Measurements from ENCODE around the gene ATP6V1C2. TPM values are rescaled to one million over a fixed set of nuclear protein-coding genes. Genes with fewer than 3 reads are reported as not detected.

Gene ATP6V1C2
- total and polyA plus RNA-seq, 4 donors: 0.13 to 2.5 (median 1.1) TPM

DNA sequence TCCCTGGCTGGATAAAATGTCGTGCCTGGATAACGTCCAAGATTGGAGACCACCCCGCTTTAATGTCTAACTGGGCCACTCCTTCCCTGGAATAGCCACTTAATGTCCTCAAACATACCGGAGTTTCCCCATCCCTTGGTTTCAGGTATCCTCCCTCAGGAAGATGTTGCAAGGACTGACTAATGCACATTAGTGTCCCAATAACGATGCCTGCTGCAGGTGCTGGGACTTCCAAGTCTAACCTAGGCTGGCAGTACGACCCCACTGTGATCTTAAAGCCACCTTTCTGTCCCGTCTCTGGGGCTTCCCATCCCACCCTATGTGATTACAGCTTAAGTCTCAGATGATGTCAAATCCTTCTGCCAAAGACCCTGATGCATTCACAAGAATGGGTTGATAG, 1.1 kb upstream of the ATP6V1C2 start:
- H3K4me3 ChIP-seq (ENCODE audit: low read length in 2 of 2): no peak overlapping the region
- ATAC-seq (ENCODE audit: low FRiP score) (no peak), DNase-seq (no peak)
- H3K4me1 ChIP-seq (ENCODE audit: control insufficient read depth in 1 of 2, insufficient read depth in 2 of 2, low read length in 2 of 2): no peaks in the 10 kb centered on the region
- H3K36me3 ChIP-seq (ENCODE audit: control insufficient read depth in 1 of 2, insufficient read depth in 2 of 2, low read length in 1 of 2): no peaks in the 10 kb centered on the region
- H3K27me3 ChIP-seq (ENCODE audit: control insufficient read depth in 1 of 2, insufficient read depth in 2 of 2, low read length in 1 of 2): no peaks in the 10 kb centered on the region
- 84 to 87% methylated on average over 7 of the region's 7 CpGs for WGBS, 2 donors
- intact Hi-C loops (cut with DNase I): no loop called here
- no peak overlapping the region for H3K27ac ChIP-seq (ENCODE audit: low read depth in 1 of 2, low read length in 2 of 2)
- H3K9me3 ChIP-seq (ENCODE audit: control insufficient read depth, low read length): no peaks in the 10 kb centered on the region

DNA sequence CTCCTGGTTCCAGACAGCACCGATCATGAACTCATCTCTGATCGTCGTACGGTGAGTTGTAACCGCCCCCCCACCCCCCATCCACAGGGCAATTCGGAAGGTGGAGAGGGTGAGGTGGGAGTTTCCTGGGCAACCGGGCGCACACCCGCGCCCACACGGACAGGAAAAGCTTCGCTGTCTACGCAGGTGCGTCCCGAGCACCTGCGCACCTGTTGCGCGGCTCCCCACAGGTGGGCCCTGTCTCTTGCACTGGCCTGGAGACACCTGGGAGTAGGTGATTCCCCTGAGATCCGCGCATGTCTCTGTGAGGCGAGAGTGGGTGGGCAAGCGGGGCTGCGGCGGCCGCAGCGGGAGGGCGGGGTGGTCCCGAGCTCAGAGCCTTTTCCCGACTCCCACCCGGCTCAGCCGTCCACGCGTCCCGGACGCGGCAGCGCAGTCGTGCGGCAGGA, 459 bp upstream of the ATP6V1C2 start:
- WGBS, 2 donors: 11 to 15% methylated on average over 39 of the region's 39 CpGs
- H3K36me3 ChIP-seq (ENCODE audit: control insufficient read depth in 1 of 2, insufficient read depth in 2 of 2, low read length in 1 of 2): no peaks in the 10 kb centered on the region
- no peak for ATAC-seq (ENCODE audit: low FRiP score)
- no peaks in the 10 kb centered on the region for H3K4me1 ChIP-seq (ENCODE audit: control insufficient read depth in 1 of 2, insufficient read depth in 2 of 2, low read length in 2 of 2)
- intact Hi-C loops (cut with DNase I): no loop called here
- H3K4me3 ChIP-seq (ENCODE audit: low read length in 2 of 2): peak overlapping the region; percentile 52 to 82
- no peaks in the 10 kb centered on the region for H3K9me3 ChIP-seq (ENCODE audit: control insufficient read depth, low read length)
- DNase-seq: peak in 1 of 2 donors; percentile 59
- H3K27ac ChIP-seq (ENCODE audit: low read depth in 1 of 2, low read length in 2 of 2): no peak overlapping the region
- no peaks in the 10 kb centered on the region for H3K27me3 ChIP-seq (ENCODE audit: control insufficient read depth in 1 of 2, insufficient read depth in 2 of 2, low read length in 1 of 2)

DNA sequence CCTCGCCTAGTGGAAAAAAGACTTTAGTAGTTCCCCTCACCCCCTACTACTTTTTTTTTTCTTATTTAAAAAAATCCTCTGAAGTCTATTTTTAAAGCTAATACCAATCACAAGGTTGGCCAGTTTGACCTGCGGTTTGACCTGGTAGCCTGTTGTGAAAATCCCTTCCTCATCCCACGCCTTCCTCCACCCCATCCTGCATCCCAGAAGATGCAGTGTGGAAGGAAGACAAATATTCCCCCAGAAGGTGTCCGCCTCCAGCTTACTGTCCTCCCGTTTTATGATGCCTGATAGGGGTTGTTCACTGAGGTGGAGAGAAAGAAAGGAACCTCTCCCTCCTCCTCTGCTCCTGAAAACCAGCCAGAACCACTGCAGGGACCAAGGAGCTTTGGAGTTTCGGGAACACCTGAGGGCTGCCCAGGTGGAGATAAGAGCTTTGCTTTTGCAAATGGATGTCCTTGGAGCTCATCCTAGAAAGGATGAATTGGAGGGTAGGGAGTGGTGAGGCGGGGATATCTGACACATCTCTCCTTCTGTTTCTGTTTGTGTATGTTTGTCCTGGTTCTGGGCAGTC, 909 bp downstream of the ATP6V1C2 start:
- Histone ChIP-seq H3K4me3 (ENCODE audit: low read length in 2 of 2) (peak overlapping the region in 1 of 2 donors; percentile 82), H3K27me3 (ENCODE audit: control insufficient read depth in 1 of 2, insufficient read depth in 2 of 2, low read length in 1 of 2) (no peaks in the 10 kb centered on the region), H3K36me3 (ENCODE audit: control insufficient read depth in 1 of 2, insufficient read depth in 2 of 2, low read length in 1 of 2) (no peaks in the 10 kb centered on the region), H3K9me3 (ENCODE audit: control insufficient read depth, low read length) (no peaks in the 10 kb centered on the region), H3K4me1 (ENCODE audit: control insufficient read depth in 1 of 2, insufficient read depth in 2 of 2, low read length in 2 of 2) (no peaks in the 10 kb centered on the region), H3K27ac (ENCODE audit: low read depth in 1 of 2, low read length in 2 of 2) (no peak overlapping the region)
- intact Hi-C loops (cut with DNase I): no loop called here
- no peak for DNase-seq
- 30 to 31% methylated on average over 7 of the region's 7 CpGs for WGBS, 2 donors
- ATAC-seq (ENCODE audit: low FRiP score): no peak

DNA sequence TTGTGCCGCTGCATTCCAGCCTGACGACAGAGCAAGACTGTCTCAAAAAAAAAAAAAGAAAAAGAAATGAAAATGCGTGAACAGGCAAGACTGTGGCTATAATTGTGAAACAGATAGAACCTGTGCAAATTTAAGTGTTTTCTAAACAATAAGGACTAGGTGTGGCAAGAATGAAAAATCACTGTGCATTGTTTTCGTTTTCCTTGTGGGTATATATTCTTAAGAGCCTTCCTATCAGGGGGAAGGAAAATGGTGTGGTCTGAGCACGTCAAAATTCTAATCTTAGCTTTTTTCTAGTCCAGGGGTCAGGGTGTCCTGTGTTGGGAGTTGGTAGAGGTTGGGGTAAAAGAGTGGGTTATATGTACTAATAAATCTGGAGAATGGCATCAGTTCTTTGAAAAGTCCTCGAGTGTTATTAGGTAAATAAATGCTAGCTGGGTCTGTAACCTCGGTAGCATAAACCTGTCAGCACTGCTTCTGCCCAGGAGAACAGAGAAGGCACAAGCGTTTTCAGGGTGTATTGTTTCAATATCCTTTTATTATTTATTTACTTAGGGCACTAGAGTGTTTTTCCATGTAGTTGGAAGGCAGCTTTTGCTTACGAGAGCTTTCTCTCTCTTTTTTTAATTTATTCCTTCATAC, 11.6 kb downstream of the ATP6V1C2 start:
- DNase-seq: no peak
- WGBS, 2 donors: 46 to 57% methylated on average over 9 of the region's 9 CpGs
- ATAC-seq (ENCODE audit: low FRiP score): no peak

DNA sequence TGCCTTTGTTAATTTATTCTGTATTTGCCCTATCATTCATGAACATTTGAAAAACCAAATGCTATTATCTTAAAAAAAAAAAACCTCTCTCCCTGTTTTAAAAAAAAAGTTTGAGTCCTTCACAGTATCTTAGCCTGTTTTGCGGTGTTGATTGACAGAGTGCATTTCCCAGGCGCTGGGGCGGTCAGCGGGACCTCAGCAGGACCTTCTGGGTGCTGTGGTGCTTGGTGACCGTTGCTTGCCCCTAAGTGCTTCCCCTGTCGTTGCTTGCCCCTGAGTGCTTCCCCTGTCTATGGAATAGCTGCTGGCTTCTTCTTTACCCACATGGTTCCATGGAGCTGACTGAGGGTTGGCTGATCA, 12.1 kb downstream of the ATP6V1C2 start:
- H3K4me1 ChIP-seq (ENCODE audit: control insufficient read depth in 1 of 2, insufficient read depth in 2 of 2, low read length in 2 of 2): no peaks in the 10 kb centered on the region
- intact Hi-C loops (cut with DNase I): no loop called here
- ATAC-seq (ENCODE audit: low FRiP score): no peak
- no peak overlapping the region for H3K4me3 ChIP-seq (ENCODE audit: low read length in 2 of 2)
- WGBS, 2 donors: 31 to 42% methylated on average over 6 of the region's 6 CpGs
- no peaks in the 10 kb centered on the region for H3K9me3 ChIP-seq (ENCODE audit: control insufficient read depth, low read length)
- no peak for DNase-seq
- H3K27ac ChIP-seq (ENCODE audit: low read depth in 1 of 2, low read length in 2 of 2): no peak overlapping the region
- no peaks in the 10 kb centered on the region for H3K27me3 ChIP-seq (ENCODE audit: control insufficient read depth in 1 of 2, insufficient read depth in 2 of 2, low read length in 1 of 2)
- no peaks in the 10 kb centered on the region for H3K36me3 ChIP-seq (ENCODE audit: control insufficient read depth in 1 of 2, insufficient read depth in 2 of 2, low read length in 1 of 2)

More for the DNA sequence above, 11.6 kb downstream of the ATP6V1C2 start:
- no peaks in the 10 kb centered on the region for H3K36me3 ChIP-seq (ENCODE audit: control insufficient read depth in 1 of 2, insufficient read depth in 2 of 2, low read length in 1 of 2)
- no peaks in the 10 kb centered on the region for H3K9me3 ChIP-seq (ENCODE audit: control insufficient read depth, low read length)
- H3K4me3 ChIP-seq (ENCODE audit: low read length in 2 of 2): no peak overlapping the region
- H3K4me1 ChIP-seq (ENCODE audit: control insufficient read depth in 1 of 2, insufficient read depth in 2 of 2, low read length in 2 of 2): no peaks in the 10 kb centered on the region
- H3K27me3 ChIP-seq (ENCODE audit: control insufficient read depth in 1 of 2, insufficient read depth in 2 of 2, low read length in 1 of 2): no peaks in the 10 kb centered on the region
- intact Hi-C loops (cut with DNase I): no loop called here
- no peak overlapping the region for H3K27ac ChIP-seq (ENCODE audit: low read depth in 1 of 2, low read length in 2 of 2)

DNA sequence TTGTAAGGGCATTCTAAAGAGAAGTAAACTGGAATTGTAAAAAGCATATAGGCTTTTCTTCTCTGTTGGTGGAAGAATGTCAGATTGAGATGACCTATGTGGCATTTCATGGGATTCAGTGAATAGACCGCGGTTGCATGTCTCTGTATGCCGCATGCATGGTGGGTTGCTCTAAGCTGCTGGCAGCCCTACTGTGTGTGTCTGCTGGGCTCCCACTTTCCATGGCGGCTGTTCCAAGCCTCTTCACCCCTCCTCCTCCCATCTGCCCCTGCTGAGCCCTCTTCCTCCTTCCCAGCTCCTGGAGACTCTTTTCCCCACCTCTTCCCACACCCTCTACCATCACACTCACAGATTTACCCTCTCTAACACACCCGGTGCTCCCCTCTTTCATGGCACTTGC, 12.6 kb downstream of the ATP6V1C2 start:
- no peaks in the 10 kb centered on the region for H3K4me1 ChIP-seq (ENCODE audit: control insufficient read depth in 1 of 2, insufficient read depth in 2 of 2, low read length in 2 of 2)
- intact Hi-C loops (cut with DNase I): no loop called here
- 75 to 77% methylated on average over 5 of the region's 5 CpGs for WGBS, 2 donors
- H3K27me3 ChIP-seq (ENCODE audit: control insufficient read depth in 1 of 2, insufficient read depth in 2 of 2, low read length in 1 of 2): no peaks in the 10 kb centered on the region
- no peaks in the 10 kb centered on the region for H3K36me3 ChIP-seq (ENCODE audit: control insufficient read depth in 1 of 2, insufficient read depth in 2 of 2, low read length in 1 of 2)
- H3K27ac ChIP-seq (ENCODE audit: low read depth in 1 of 2, low read length in 2 of 2): no peak overlapping the region
- H3K4me3 ChIP-seq (ENCODE audit: low read length in 2 of 2): no peak overlapping the region
- no peak for DNase-seq
- no peaks in the 10 kb centered on the region for H3K9me3 ChIP-seq (ENCODE audit: control insufficient read depth, low read length)
- ATAC-seq (ENCODE audit: low FRiP score): no peak

DNA sequence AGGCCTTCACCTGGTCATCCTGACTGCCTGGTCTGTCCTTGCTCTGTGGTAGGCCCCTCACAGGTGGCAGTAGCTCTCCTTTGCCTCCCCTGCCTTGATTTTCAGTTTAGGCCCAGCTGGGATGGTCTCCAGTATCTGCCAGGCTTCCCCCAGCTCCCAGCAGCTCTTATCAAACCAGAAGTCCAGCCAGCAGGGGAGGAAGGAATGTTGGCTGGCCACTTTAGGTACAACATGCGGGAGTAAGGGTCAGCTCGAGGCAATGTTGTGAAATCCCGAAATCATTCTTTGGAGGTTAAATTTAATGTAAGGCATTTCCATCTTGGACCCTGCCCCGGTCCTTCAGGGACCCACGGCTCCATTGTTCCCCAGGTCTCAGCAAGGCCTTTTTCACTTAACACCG, 16.8 kb downstream of the ATP6V1C2 start:
- Histone ChIP-seq H3K4me1 (ENCODE audit: control insufficient read depth in 1 of 2, insufficient read depth in 2 of 2, low read length in 2 of 2) (no peaks in the 10 kb centered on the region), H3K27me3 (ENCODE audit: control insufficient read depth in 1 of 2, insufficient read depth in 2 of 2, low read length in 1 of 2) (no peaks in the 10 kb centered on the region), H3K27ac (ENCODE audit: low read depth in 1 of 2, low read length in 2 of 2) (no peak overlapping the region), H3K36me3 (ENCODE audit: control insufficient read depth in 1 of 2, insufficient read depth in 2 of 2, low read length in 1 of 2) (no peaks in the 10 kb centered on the region), H3K4me3 (ENCODE audit: low read length in 2 of 2) (no peak overlapping the region), H3K9me3 (ENCODE audit: control insufficient read depth, low read length) (no peaks in the 10 kb centered on the region)
- WGBS, 2 donors: 83 to 84% methylated on average over 6 of the region's 6 CpGs
- DNase-seq: no peak
- intact Hi-C loops (cut with DNase I): no loop called here
- no peak for ATAC-seq (ENCODE audit: low FRiP score)

DNA sequence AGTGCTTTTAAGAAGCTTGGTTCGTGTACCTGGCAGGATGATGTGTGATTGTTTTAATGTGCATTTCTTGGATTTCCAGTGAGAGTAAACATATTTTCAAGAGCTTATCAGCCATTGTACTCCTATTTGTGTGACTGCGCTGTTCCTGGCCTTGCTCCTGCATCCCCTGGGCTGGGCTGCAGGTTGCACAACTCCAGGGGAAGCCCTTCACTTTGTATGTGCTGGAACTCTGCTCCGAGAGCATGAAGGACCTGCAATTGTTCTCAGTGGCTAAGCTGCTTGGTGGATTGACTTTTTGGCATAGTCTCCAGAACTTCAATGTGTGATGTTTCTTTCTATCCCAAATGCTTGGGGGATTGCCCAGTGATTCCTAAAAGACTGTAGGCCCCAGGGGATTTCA, 18.8 kb downstream of the ATP6V1C2 start:
- H3K36me3 ChIP-seq (ENCODE audit: control insufficient read depth in 1 of 2, insufficient read depth in 2 of 2, low read length in 1 of 2): no peaks in the 10 kb centered on the region
- no peak overlapping the region for H3K4me3 ChIP-seq (ENCODE audit: low read length in 2 of 2)
- DNase-seq (no peak), ATAC-seq (ENCODE audit: low FRiP score) (no peak)
- no peaks in the 10 kb centered on the region for H3K27me3 ChIP-seq (ENCODE audit: control insufficient read depth in 1 of 2, insufficient read depth in 2 of 2, low read length in 1 of 2)
- H3K9me3 ChIP-seq (ENCODE audit: control insufficient read depth, low read length): no peaks in the 10 kb centered on the region
- intact Hi-C loops (cut with DNase I): no loop called here
- 70 to 79% methylated on average over 3 of the region's 3 CpGs for WGBS, 2 donors
- H3K27ac ChIP-seq (ENCODE audit: low read depth in 1 of 2, low read length in 2 of 2): no peak overlapping the region
- H3K4me1 ChIP-seq (ENCODE audit: control insufficient read depth in 1 of 2, insufficient read depth in 2 of 2, low read length in 2 of 2): no peaks in the 10 kb centered on the region

DNA sequence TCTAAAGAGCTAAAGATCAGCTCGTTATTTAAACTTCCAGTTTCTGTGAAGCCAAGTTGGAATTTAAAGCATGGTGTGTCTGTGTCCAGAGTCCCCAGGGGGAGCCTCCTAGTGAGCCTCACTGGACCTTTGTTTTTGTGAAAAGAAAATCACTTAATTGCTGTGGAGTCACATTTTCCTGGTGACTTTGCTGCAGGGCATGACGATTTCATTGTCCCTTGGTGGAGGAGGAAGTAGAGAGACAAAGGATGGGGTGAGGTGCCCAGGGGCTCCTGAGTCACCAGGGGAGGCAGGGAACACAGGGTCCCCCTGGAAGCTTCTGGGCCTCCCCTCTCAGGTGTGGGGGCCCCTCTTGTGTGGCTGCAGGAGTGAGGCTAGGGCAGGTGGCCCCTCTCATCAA, 19.7 kb downstream of the ATP6V1C2 start:
- WGBS, 2 donors: 61 to 62% methylated on average over 2 of the region's 2 CpGs

More for the DNA sequence above, 19.7 kb downstream of the ATP6V1C2 start:
- no peaks in the 10 kb centered on the region for H3K27me3 ChIP-seq (ENCODE audit: control insufficient read depth in 1 of 2, insufficient read depth in 2 of 2, low read length in 1 of 2)
- ATAC-seq (ENCODE audit: low FRiP score): no peak
- no peak overlapping the region for H3K27ac ChIP-seq (ENCODE audit: low read depth in 1 of 2, low read length in 2 of 2)
- intact Hi-C loops (cut with DNase I): no loop called here
- no peaks in the 10 kb centered on the region for H3K4me1 ChIP-seq (ENCODE audit: control insufficient read depth in 1 of 2, insufficient read depth in 2 of 2, low read length in 2 of 2)
- no peaks in the 10 kb centered on the region for H3K36me3 ChIP-seq (ENCODE audit: control insufficient read depth in 1 of 2, insufficient read depth in 2 of 2, low read length in 1 of 2)
- H3K9me3 ChIP-seq (ENCODE audit: control insufficient read depth, low read length): no peaks in the 10 kb centered on the region
- no peak overlapping the region for H3K4me3 ChIP-seq (ENCODE audit: low read length in 2 of 2)
- no peak for DNase-seq

All from aorta (tissue), 5 donors.